H1 (cell line): ENCODE measurements around the gene MS4A18.

ENCODE experiments used
- CBX8 ChIP-seq: fragments of 300-800, 300-1000 bp; sonication (generic); IDR thresholded peaks from 2 replicates; pipeline ENCODE4 v1.7.1; 2016; ENCODE audit warnings: low read depth, low read length, borderline replicate concordance
- EZH2 ChIP-seq: fragments of 200-600 bp; sonication (generic); IDR thresholded peaks from 2 replicates; pipeline ENCODE4 v1.7.1; 2012; ENCODE audit warnings: low read depth, mild to moderate bottlenecking, moderate library complexity, low read length, inconsistent platforms; ENCODE audit not compliant: severe bottlenecking
- HDAC2 ChIP-seq, 2 experiments: fragments of 300-600 bp in 1 of 2; sonication (generic) in 1 of 2; IDR thresholded peaks; 2 replicates each; pipeline ENCODE4 v1.6.1; 2011 to 2012; ENCODE audit warnings: low read depth in 2 of 2, low read length in 2 of 2, mild to moderate bottlenecking in 2 of 2, moderate library complexity in 2 of 2, borderline replicate concordance in 1 of 2, inconsistent platforms in 1 of 2
- NRF1 ChIP-seq: IDR thresholded peaks from 2 replicates; pipeline ENCODE4 v1.6.1; 2011; ENCODE audit warnings: mild to moderate bottlenecking, low read depth, low read length, improper control_type of control experiment
- SIN3A ChIP-seq, 2 experiments: IDR thresholded peaks in 1 of 2; conservative IDR thresholded peaks in 1 of 2; 2 replicates each; pipeline ENCODE4 v1.6.1; 2011 to 2012; ENCODE audit warnings: low read length in 2 of 2, improper control_type of control experiment in 1 of 2, low read depth in 1 of 2, mild to moderate bottlenecking in 1 of 2
- TF ChIP-seq, protein P1 (sequence below), 3 experiments: IDR thresholded peaks; 1 replicate in 2 of 3; 2 replicates in 1 of 3; pipeline versions ENCODE4 v1.5.1 to v1.6.1; 2011; ENCODE audit warnings: low read length in 3 of 3, mild to moderate bottlenecking in 3 of 3, inconsistent platforms in 2 of 3, low read depth in 1 of 3, moderate library complexity in 1 of 3; ENCODE audit not compliant: insufficient read depth in 1 of 3; ENCODE audit errors: control extremely low read depth in 1 of 3
- TF ChIP-seq, protein P2 (sequence below): IDR thresholded peaks from 2 replicates; pipeline ENCODE4 v1.6.1; 2012; ENCODE audit warnings: inconsistent platforms

DNA sequence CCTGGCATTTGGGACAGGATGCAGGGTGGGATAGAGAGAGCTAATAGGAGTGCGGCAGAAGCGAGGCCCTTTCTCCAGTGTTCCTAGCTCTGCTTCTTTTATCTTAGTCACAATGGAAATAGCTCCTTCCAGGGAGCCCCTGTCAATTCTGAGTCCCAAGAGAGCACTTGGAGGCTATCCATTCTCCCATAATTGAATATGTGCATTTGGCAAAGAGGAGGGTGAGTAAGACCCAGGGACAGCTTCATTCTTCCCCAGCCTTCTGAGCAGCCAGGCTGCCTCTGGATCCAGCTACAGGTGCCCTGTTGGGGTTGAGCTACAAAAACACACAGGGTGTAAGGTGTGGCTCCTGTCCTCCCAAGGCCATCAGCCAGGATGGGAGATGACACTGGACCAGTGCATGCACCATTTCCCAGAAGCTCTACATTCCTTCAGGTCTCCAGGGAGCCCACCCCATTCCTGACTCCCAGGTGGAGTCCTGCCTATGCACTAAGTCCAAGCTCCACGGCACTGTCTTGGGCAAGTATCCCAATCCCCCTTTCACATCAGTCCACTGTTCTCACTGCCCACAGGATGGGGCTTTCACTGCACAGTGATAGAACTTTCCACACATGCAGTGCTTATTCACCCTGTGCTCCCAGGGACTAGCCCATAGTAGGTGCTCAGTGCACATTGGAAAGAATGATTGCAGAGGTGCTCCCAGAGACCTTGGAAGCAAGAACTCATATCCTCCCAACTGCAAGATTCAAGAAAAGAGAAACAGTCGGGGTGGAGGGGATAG lies 66.8 kb downstream of the MS4A18 start:
- TF ChIP-seq NRF1 (no peak), CBX8 (no peak), SIN3A (conservative IDR thresholded peaks at IDR 0.05 in 1 of 2, IDR thresholded peaks at IDR 0.05 in 1 of 2; ENCODE audit: low read depth in 1 of 2, low read length in 2 of 2) (no peak), HDAC2 (IDR thresholded peaks at IDR 0.05; ENCODE audit: borderline replicate concordance in 1 of 2, low read depth in 2 of 2, low read length in 2 of 2) (no peak), EZH2 (no peak)
- TF ChIP-seq, protein P1, sequence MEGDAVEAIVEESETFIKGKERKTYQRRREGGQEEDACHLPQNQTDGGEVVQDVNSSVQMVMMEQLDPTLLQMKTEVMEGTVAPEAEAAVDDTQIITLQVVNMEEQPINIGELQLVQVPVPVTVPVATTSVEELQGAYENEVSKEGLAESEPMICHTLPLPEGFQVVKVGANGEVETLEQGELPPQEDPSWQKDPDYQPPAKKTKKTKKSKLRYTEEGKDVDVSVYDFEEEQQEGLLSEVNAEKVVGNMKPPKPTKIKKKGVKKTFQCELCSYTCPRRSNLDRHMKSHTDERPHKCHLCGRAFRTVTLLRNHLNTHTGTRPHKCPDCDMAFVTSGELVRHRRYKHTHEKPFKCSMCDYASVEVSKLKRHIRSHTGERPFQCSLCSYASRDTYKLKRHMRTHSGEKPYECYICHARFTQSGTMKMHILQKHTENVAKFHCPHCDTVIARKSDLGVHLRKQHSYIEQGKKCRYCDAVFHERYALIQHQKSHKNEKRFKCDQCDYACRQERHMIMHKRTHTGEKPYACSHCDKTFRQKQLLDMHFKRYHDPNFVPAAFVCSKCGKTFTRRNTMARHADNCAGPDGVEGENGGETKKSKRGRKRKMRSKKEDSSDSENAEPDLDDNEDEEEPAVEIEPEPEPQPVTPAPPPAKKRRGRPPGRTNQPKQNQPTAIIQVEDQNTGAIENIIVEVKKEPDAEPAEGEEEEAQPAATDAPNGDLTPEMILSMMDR (IDR thresholded peaks at IDR 0.05; ENCODE audit: control extremely low read depth in 1 of 3, insufficient read depth in 1 of 3, low read depth in 1 of 3, low read length in 3 of 3) = no peak
- TF ChIP-seq, protein P2, sequence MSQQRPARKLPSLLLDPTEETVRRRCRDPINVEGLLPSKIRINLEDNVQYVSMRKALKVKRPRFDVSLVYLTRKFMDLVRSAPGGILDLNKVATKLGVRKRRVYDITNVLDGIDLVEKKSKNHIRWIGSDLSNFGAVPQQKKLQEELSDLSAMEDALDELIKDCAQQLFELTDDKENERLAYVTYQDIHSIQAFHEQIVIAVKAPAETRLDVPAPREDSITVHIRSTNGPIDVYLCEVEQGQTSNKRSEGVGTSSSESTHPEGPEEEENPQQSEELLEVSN = no peak
